Lower leg skin (tissue), 3 donors: Measurements from ENCODE around the gene PSMB3.

Source experiments
- CTCF ChIP-seq, 3 donors: fragments of 450-650 bp; IDR thresholded peaks; one replicate each; pipeline ENCODE4 v1.5.1; 2016; ENCODE audit warnings: antibody characterized with exemption in 3 of 3, mild to moderate bottlenecking in 3 of 3, moderate library complexity in 2 of 3
- POLR2A ChIP-seq, 2 donors: fragments of 450-650 bp; IDR thresholded peaks; one replicate each; pipeline ENCODE4 v1.6.1; 2016 to 2017; ENCODE audit warnings: antibody characterized with exemption in 2 of 2, mild to moderate bottlenecking in 1 of 2, moderate library complexity in 1 of 2

DNA sequence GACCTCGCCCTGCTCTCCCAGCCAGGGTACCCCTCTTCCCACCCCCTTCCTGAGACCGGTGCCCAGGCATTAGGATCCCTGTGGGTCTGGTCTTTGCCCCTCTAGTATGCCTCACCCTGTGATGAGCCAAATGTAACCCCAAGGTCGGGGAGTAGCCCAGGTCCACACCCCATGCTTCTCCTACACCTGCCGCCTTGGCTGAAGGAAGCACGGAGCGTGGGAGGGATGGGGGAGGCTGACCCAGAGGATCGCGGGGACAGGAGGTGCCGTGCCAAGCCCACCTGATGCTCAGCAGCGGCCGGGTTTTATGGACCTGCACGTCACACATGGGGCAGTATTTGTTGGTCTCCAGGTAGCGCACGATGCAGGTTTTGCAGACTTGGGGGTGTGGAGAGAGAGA lies 13.2 kb upstream of the PSMB3 start:
- TF ChIP-seq CTCF (IDR thresholded peaks at IDR 0.05) (no peak), POLR2A (IDR thresholded peaks at IDR 0.05) (no peak)
